ENCODE results near the gene SMAD3.
A peak's percentile ranks its signal among the peaks of the same experiment; 100 is the strongest.

The SMAD3 gene

DNA sequence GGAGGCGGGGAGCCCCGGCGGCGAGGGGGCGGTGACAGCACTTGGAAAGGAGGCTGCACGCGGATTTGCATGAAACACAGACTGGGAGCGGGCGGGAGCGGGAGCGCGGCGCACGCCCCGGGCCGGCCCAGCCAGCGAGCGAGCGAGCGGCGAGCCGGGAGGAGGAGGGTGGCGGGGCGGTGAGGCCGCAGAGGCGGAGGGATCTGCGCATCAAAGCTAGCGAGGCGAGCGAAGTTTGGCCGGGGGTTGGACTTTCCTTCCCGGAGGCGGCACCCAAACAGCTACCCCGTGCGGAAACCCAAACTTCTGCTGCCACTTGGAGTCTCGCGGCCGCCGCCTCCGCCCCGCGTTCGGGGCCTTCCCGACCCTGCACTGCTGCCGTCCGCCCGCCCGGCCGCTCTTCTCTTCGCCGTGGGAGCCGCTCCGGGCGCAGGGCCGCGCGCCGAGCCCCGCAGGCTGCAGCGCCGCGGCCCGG is at the start of gene SMAD3 (continued):
- TF ChIP-seq, protein P1, sequence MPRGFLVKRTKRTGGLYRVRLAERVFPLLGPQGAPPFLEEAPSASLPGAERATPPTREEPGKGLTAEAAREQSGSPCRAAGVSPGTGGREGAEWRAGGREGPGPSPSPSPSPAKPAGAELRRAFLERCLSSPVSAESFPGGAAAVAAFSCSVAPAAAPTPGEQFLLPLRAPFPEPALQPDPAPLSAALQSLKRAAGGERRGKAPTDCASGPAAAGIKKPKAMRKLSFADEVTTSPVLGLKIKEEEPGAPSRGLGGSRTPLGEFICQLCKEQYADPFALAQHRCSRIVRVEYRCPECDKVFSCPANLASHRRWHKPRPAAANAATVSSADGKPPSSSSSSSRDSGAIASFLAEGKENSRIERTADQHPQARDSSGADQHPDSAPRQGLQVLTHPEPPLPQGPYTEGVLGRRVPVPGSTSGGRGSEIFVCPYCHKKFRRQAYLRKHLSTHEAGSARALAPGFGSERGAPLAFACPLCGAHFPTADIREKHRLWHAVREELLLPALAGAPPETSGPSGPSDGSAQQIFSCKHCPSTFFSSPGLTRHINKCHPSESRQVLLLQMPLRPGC (tag by site-specific recombination; IDR thresholded peaks at IDR 0.05): peak; percentile 59; the same call in 1 of the 2 replicates
- TF ChIP-seq YY1 (tag by site-specific recombination; IDR thresholded peaks at IDR 0.05): peak; percentile 44
- no peak for TF ChIP-seq MEIS1 (CRISPR knock-in tag; IDR thresholded peaks at IDR 0.05; ENCODE audit: borderline replicate concordance)
- peak; percentile 71; the same call in 1 of the 2 replicates for TF ChIP-seq ZNF610 (tag by site-specific recombination; IDR thresholded peaks at IDR 0.05; ENCODE audit: borderline replicate concordance)
- no peak for TF ChIP-seq ZNF623 (tag by site-specific recombination; IDR thresholded peaks at IDR 0.05)
- 0 out of 2 replicates have a peak, but pooled peaks have one; percentile 51 for TF ChIP-seq ZNF785 (tag by site-specific recombination; IDR thresholded peaks at IDR 0.05)
- no peak for TF ChIP-seq ZBTB20 (tag by site-specific recombination; IDR thresholded peaks at IDR 0.05)
- TF ChIP-seq ZNF24 (tag by site-specific recombination; IDR thresholded peaks at IDR 0.05): peak; percentile 16; the same call in 1 of the 2 replicates
- TF ChIP-seq ZNF311 (tag by site-specific recombination; IDR thresholded peaks at IDR 0.05; ENCODE audit: borderline replicate concordance): no peak
- TF ChIP-seq, protein P2, sequence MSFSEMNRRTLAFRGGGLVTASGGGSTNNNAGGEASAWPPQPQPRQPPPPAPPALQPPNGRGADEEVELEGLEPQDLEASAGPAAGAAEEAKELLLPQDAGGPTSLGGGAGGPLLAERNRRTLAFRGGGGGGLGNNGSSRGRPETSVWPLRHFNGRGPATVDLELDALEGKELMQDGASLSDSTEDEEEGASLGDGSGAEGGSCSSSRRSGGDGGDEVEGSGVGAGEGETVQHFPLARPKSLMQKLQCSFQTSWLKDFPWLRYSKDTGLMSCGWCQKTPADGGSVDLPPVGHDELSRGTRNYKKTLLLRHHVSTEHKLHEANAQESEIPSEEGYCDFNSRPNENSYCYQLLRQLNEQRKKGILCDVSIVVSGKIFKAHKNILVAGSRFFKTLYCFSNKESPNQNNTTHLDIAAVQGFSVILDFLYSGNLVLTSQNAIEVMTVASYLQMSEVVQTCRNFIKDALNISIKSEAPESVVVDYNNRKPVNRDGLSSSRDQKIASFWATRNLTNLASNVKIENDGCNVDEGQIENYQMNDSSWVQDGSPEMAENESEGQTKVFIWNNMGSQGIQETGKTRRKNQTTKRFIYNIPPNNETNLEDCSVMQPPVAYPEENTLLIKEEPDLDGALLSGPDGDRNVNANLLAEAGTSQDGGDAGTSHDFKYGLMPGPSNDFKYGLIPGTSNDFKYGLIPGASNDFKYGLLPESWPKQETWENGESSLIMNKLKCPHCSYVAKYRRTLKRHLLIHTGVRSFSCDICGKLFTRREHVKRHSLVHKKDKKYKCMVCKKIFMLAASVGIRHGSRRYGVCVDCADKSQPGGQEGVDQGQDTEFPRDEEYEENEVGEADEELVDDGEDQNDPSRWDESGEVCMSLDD (tag by site-specific recombination; IDR thresholded peaks at IDR 0.05): peak; percentile 8
- TF ChIP-seq ZNF514 (tag by site-specific recombination; IDR thresholded peaks at IDR 0.05): no peak
- no peak for TF ChIP-seq ZNF23 (tag by site-specific recombination; IDR thresholded peaks at IDR 0.05; ENCODE audit: borderline replicate concordance)
- peak; percentile 48; the same call in 1 of the 2 replicates for TF ChIP-seq KLF7 (tag by site-specific recombination; IDR thresholded peaks at IDR 0.05; ENCODE audit: borderline replicate concordance)
- TF ChIP-seq, protein P3, sequence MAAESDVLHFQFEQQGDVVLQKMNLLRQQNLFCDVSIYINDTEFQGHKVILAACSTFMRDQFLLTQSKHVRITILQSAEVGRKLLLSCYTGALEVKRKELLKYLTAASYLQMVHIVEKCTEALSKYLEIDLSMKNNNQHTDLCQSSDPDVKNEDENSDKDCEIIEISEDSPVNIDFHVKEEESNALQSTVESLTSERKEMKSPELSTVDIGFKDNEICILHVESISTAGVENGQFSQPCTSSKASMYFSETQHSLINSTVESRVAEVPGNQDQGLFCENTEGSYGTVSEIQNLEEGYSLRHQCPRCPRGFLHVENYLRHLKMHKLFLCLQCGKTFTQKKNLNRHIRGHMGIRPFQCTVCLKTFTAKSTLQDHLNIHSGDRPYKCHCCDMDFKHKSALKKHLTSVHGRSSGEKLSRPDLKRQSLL (tag by site-specific recombination; IDR thresholded peaks at IDR 0.05): peak; percentile 35; the same call in 1 of the 2 replicates
- TF ChIP-seq KLF10 (tag by site-specific recombination; IDR thresholded peaks at IDR 0.05): peak; percentile 46; the same call in 1 of the 2 replicates
- TF ChIP-seq, protein P4, sequence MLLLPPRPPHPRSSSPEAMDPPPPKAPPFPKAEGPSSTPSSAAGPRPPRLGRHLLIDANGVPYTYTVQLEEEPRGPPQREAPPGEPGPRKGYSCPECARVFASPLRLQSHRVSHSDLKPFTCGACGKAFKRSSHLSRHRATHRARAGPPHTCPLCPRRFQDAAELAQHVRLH (tag by site-specific recombination; IDR thresholded peaks at IDR 0.05): peak; percentile 68; the same call in 1 of the 2 replicates
- TF ChIP-seq ZNF341 (tag by site-specific recombination; IDR thresholded peaks at IDR 0.05; ENCODE audit: low read depth): peak; percentile 18; the same call in 1 of the 2 replicates
- peak; percentile 55; the same call in 1 of the 2 replicates for TF ChIP-seq OSR2 (tag by site-specific recombination; IDR thresholded peaks at IDR 0.05)
- TF ChIP-seq SP2 (tag by site-specific recombination; IDR thresholded peaks at IDR 0.05): peak; percentile 61
- no peak for TF ChIP-seq ZNF624 (tag by site-specific recombination; IDR thresholded peaks at IDR 0.05)
- peak; percentile 26; the same call in 1 of the 2 replicates for TF ChIP-seq GLI2 (tag by site-specific recombination; IDR thresholded peaks at IDR 0.05; ENCODE audit: borderline replicate concordance, low read depth)
- no peak for TF ChIP-seq ZNF391 (tag by site-specific recombination; IDR thresholded peaks at IDR 0.05; ENCODE audit: borderline replicate concordance, low read depth)
- TF ChIP-seq ZFP69B (tag by site-specific recombination; IDR thresholded peaks at IDR 0.05): peak; percentile 43; the same call in 1 of the 2 replicates
- TF ChIP-seq, protein P5, sequence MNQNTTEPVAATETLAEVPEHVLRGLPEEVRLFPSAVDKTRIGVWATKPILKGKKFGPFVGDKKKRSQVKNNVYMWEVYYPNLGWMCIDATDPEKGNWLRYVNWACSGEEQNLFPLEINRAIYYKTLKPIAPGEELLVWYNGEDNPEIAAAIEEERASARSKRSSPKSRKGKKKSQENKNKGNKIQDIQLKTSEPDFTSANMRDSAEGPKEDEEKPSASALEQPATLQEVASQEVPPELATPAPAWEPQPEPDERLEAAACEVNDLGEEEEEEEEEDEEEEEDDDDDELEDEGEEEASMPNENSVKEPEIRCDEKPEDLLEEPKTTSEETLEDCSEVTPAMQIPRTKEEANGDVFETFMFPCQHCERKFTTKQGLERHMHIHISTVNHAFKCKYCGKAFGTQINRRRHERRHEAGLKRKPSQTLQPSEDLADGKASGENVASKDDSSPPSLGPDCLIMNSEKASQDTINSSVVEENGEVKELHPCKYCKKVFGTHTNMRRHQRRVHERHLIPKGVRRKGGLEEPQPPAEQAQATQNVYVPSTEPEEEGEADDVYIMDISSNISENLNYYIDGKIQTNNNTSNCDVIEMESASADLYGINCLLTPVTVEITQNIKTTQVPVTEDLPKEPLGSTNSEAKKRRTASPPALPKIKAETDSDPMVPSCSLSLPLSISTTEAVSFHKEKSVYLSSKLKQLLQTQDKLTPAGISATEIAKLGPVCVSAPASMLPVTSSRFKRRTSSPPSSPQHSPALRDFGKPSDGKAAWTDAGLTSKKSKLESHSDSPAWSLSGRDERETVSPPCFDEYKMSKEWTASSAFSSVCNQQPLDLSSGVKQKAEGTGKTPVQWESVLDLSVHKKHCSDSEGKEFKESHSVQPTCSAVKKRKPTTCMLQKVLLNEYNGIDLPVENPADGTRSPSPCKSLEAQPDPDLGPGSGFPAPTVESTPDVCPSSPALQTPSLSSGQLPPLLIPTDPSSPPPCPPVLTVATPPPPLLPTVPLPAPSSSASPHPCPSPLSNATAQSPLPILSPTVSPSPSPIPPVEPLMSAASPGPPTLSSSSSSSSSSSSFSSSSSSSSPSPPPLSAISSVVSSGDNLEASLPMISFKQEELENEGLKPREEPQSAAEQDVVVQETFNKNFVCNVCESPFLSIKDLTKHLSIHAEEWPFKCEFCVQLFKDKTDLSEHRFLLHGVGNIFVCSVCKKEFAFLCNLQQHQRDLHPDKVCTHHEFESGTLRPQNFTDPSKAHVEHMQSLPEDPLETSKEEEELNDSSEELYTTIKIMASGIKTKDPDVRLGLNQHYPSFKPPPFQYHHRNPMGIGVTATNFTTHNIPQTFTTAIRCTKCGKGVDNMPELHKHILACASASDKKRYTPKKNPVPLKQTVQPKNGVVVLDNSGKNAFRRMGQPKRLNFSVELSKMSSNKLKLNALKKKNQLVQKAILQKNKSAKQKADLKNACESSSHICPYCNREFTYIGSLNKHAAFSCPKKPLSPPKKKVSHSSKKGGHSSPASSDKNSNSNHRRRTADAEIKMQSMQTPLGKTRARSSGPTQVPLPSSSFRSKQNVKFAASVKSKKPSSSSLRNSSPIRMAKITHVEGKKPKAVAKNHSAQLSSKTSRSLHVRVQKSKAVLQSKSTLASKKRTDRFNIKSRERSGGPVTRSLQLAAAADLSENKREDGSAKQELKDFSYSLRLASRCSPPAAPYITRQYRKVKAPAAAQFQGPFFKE (tag by site-specific recombination; IDR thresholded peaks at IDR 0.05; ENCODE audit: borderline replicate concordance): no peak
- TF ChIP-seq, protein P6, sequence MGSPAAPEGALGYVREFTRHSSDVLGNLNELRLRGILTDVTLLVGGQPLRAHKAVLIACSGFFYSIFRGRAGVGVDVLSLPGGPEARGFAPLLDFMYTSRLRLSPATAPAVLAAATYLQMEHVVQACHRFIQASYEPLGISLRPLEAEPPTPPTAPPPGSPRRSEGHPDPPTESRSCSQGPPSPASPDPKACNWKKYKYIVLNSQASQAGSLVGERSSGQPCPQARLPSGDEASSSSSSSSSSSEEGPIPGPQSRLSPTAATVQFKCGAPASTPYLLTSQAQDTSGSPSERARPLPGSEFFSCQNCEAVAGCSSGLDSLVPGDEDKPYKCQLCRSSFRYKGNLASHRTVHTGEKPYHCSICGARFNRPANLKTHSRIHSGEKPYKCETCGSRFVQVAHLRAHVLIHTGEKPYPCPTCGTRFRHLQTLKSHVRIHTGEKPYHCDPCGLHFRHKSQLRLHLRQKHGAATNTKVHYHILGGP (tag by site-specific recombination; IDR thresholded peaks at IDR 0.05): no peak
- TF ChIP-seq GFI1B (tag by site-specific recombination; IDR thresholded peaks at IDR 0.05): no peak
- peak; percentile 92 for TF ChIP-seq ZNF596 (tag by site-specific recombination; IDR thresholded peaks at IDR 0.05)
